Measurements from ENCODE around the gene ANO4.
"Not testable (repeated sequence)": the region's sequence is repeated elsewhere in the genome, so short reads cannot be mapped to it uniquely, and the experiment has no call there.

The ANO4 gene

DNA sequence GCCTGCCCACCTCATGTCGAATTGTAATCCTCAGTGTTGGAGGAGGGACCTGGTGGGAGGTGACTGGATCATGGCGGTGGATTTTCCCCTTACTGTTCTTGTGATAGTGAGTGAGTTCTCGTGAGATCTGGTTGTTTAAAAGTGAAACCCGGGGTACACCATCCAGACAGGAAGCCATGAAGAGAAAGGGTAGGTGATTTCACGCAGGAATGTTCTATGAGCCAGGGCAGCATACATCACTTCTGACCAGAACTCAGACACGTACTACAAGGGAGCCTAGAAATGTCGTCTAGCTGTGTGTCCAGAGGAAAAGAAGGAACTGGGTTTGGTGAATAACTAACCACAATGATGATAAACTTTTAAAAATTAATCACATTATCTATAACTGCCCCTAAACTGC lies 80.6 kb downstream of the ANO4 start:
- no peak for DNase-seq (ENCODE audit: low read depth)

DNA sequence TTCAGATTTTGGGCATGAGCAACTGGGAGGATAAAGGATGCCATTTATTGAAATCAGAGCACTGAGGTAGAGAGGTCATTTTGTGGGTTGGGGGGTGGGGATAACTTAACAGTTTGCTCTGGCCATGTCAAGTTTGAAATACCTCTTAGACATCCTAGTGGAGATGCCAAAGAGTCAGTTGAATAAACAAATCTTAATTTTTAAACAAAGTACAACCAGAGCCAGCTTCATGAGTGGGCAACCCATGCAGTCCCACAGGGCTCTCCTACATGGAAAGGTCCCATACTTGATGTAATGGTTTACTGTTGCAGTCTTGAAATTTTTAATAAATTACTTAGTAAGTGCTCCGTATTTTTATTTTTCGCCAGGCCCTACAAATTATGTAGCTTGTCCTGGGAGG lies 81.2 kb downstream of the ANO4 start:
- DNase-seq (ENCODE audit: low read depth): no peak

DNA sequence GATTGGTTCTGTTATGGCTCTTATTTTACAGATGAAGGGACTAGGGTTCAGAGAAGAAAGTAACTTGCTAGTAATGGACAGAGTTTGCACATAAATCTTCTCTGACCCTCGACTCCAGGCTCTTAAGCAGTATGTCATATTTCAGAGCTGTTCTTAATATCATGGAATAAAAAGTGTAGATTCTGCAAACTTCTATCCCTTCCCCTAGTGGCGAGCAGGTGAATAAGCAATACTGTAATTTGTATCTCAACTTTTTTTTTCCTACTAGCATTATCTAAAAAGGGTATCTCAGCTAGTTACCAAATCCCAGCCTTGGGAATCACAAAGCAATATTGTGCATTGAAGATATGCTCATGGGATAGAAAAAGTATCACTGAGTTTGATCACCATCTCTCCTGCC lies 83.2 kb downstream of the ANO4 start:
- peak; percentile 14 for DNase-seq (ENCODE audit: low read depth)

DNA sequence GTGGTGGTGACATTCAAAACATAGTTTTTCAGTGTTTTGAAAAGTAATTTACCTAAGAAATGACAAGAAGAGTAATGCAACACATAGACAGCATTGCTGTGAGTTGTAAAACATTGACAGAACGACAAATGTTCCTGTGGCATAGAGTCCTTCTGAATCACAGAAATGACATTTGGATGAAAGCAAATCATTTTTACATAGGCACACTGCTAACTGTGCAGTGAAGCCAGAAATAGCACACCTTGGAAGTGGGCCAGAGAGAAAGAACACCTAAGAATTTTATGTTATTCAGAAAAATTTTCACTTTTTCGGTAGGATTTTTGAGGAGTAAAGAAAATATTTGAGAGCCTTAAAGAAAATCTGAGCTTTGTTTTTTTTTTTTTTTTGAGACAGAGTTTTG lies 100.6 kb downstream of the ANO4 start:
- DNase-seq (ENCODE audit: low read depth): no peak

DNA sequence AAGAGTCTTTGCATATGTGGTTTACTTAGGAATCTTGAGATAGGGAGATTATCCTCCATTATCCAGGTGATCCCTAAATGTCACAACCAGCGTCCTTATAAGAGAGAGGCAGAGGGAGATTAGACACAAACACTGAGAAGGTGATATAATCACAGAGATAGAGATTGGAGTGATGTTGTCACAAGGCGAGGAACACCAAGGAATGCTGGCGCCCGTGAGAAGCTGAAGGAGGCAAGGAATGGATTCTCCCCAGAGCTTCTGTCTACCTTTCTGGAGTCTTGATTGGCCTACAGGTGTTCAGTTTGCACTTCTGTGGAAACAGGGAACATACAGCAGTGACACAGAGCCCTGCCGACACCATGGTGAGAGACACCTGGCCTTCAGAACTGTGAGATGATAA lies 101.6 kb downstream of the ANO4 start:
- DNase-seq (ENCODE audit: low read depth): no peak

DNA sequence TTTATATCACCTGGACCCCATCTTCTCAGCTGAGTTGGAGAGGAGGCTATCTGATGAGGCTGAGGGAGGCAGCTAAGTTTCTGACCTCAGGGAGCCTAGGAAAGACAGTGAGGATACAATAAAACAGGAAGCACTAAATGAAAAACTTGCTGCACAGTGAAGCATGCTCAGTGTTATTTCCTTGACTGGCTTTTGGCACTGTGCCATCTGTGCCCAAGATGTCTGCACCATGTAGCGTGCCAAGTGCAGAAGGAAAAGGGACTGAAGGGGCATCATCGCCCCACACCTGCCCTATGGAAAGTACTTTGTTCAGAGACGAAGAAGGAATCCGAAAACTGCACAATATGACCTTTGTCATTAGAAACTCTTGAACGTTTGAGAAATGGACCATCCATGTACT lies 102.7 kb downstream of the ANO4 start:
- no peak for DNase-seq (ENCODE audit: low read depth)

DNA sequence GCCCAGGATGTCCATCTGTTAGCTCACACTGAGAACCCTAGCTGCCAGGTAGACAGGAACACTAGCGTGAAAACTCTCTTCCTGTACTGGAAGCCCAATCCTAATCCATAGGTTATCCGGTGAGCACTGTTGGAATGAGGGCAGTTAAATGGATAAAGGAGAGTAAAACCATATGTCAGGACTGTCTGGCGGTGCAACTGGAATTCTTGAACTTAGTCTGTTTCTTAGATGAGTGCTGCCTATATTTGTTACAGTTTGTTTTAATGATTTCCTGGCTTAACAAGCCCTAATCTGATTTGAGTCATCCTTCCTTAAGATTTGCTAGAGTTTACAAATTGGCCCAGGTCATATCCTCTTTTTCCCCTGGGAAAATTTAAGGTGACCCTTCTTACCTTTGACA lies 104.7 kb downstream of the ANO4 start:
- DNase-seq (ENCODE audit: low read depth): peak; percentile 14

DNA sequence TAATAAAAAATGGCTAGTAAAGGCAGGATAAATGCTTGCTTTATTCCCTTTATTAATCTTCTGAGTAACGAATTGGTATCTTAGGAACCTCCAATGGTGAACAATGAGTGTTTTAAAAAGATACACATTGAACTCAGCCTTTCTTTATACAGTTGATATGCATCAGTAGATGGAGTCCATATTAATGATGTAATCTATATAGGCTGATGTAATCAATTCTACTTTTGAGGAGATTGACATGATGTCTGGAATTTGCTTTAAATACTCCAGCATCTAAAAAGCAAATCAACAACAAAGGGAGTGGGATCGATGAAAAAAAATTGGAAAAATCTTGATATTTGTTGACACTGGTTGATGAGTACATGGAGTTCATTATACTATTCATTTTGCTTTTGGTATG lies 106.2 kb downstream of the ANO4 start:
- no peak for DNase-seq (ENCODE audit: low read depth)

DNA sequence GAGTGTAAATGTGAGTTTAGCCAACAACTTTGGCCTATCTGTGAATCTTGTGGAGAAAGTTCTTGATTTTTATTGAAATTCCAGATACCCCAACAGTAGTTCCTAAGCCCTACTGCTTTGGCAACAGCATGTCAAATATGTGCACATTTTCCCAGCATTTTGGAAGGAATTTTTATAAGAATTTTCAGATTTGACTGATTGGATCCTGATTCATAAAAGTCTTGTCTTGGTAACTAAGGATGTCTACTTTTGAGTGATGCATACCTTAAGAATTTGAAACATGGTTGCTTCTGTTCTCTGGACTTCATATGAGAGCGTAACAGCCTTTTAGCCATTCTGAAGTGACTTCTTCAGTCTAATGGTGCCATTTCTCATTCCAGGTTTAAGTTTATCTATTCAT lies 106.7 kb downstream of the ANO4 start:
- DNase-seq (ENCODE audit: low read depth): peak; percentile 30

DNA sequence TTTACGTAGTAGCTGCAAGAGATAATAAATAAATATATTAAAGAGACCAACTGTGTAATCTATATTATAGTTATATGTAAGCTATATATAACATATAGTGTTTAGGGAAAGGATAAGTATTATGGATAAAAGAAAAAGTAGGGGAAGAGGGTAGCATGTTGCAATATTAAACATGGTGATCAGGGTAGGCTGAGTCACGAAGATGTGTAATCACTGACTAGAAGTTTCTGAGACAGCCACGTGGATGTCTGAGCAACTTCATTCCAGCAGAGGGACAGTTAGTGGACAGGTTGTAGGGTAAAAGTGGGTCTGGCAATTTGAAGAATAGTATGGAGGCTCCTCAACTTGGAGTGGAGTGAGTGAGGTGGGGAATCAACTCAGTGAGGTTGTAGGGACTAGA lies 109.7 kb downstream of the ANO4 start:
- DNase-seq (ENCODE audit: low read depth): peak; percentile 57

DNA sequence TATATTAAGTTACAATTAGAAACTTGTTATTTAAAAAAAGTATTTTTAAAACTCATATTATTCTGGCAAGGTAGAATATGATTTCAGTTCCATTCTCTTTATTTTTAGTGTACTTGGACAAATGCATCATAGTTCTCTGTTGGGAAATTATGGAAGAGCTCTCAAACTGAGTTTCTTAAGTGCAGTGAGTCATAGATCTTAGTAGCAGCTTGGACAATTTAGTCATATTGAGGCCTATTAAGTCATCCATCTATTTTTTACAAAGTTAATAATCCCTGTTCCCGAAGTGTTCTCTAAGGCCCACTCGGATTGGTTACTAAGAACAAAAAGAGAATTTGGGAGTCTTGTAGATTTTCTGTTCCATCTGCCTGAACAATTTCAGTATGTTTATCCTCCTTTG lies 113.9 kb downstream of the ANO4 start:
- peak; percentile 87 for DNase-seq (ENCODE audit: low read depth)

DNA sequence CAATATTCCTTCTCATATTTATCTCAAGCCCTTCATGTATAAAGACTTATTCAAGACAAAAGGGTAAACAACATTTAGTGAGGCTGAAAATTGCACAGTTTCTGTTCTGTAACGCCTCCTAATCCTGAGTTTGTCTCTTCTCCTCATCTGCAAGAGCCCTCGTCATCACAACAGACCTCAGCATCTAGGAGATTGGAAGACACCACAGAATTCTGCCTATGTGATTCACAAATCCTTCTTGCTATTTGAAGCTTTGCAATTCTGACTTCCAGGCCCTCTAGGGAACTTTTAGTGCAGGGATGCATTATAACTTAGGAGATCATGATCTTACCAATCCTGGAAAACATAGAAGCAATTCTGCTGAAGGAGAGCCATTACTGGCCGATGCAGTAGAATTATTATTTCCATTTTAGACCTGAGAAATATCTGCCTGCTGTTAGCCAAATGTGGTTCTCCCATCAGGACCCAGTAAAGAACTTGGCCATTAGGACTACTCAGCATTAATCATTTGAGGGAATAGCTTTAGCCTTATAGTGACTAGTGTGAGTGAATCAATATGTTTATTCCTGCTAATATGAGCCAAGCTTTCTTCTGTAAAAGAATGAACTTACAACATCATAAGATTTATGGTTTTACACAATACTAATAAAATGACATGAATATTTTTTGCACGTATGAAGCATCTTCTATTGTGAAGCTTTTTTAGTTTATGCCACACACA lies 119.5 kb downstream of the ANO4 start:
- DNase-seq (ENCODE audit: low read depth): no peak

DNA sequence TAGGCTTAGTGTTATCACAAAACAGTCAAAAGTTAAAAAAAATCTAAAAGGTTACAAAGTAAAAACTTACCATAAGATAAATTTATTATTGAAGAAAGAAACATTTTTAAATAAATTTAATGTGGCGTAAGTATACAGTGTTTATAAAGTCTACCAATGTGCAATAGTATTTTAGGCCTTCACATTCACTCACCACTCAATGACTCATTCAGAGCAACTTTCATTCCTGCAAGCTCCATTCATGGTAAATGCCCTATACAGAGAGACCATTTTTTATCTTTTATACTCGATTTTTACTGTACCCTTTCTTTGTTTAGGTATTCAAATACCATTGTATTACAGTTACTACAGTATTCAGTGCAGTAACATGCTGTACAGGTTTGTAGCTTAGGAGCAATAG lies 124.5 kb downstream of the ANO4 start:
- DNase-seq (ENCODE audit: low read depth): peak; percentile 45

DNA sequence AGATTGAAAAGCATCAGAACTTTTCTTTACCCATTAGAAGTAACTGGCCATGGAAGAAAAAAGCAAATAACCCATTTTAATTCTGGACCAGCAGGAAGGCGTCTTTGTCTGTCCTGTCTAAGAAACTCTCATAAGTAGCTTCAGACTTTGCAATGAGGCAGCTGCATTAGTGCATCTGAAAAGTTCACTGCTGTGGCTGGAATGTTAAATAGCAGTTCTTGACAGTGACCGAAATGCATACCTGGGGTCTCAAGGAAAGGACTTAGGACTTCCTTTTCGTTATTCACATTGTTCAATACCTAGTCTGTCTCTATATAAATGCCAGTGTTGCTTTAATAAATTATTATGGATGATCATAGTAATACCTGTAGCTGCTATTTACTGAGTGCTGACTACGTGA lies 125.9 kb downstream of the ANO4 start:
- no peak for DNase-seq (ENCODE audit: low read depth)

DNA sequence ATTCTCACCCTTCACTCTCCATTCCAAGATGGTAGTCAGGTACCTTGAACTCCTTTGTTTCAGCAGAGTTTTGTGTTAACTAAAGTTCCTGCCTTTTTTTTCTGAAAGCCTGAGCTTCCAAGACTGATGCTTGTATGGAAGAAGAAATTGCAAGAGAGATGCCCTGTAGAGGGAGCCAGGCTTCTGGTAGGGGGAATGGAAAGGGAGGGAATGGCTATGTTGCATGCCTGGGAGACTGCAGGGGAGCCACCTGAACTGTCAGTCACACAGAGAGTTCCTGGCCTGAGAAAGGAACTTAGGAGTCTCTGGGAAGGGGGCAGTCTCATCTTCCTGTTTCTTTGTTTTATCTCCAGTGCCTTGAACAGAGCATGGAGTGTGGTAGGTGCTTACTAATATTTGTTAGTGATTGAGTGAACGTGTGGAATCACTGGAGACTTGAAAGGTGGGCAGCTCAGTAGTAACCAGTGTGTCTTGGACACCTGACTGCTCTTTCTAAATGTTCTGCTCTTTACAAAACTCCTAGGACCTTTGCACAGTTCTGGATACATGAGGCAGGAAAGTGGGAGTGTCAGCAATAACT lies 132.2 kb downstream of the ANO4 start:
- DNase-seq (ENCODE audit: low read depth): peak; percentile 24

DNA sequence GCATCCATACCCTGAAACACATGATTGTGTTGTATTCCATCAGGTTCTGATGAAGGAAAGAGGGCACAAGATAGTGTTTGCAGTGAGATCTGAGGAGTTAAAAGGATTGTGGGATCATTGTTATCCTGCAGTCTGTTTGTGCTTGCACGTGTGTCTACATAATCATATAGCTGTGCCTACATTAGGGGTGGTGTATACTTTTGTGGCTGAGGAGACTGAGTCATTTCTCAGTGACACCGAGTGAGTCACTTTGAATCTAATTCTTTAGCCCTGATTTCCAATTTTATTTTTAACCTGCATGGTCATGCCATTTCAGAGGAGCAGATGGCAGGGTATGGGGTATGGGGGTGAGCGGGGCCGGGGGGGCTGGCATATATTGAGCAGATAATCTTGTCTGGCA lies 133.2 kb downstream of the ANO4 start:
- DNase-seq (ENCODE audit: low read depth): peak; percentile 58

DNA sequence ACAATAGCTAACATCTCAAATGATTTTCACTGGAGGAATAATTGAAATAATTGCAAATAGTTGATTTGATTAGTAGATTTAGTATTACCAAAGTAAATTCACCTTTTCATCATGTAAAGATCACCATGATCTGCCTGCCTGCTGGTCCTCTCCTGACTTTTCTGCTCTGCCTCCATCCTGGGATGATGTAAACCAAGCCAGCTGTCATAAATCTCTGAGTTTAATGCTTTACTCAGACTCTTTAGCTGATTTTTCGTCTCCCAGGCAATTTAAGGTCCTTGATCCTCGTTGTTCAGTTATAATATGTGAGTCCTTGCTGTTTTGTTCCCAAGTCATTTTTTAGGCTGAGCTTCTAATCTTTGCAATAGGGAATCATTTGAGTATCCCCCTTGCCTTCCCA lies 138.0 kb downstream of the ANO4 start:
- DNase-seq (ENCODE audit: low read depth): no peak

DNA sequence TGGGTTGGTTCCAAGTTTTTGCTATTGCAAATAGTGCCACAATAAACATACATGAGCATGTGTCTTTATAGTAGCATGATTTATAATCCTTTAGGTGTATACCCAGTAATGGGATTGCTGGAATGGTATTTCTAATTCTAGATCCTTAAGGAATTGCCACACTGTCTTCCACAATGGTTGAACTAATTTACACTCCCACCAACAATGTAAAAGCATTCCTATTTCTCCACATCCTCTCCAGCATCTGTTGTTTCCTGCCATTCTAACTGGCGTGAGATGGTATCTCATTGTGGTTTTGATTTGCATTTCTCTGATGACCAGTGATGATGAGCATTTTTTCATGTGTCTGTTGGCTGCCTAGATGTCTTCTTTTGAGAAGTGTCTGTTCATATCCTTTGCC lies 139.0 kb downstream of the ANO4 start:
- not testable (repeated sequence) for DNase-seq (ENCODE audit: low read depth)

DNA sequence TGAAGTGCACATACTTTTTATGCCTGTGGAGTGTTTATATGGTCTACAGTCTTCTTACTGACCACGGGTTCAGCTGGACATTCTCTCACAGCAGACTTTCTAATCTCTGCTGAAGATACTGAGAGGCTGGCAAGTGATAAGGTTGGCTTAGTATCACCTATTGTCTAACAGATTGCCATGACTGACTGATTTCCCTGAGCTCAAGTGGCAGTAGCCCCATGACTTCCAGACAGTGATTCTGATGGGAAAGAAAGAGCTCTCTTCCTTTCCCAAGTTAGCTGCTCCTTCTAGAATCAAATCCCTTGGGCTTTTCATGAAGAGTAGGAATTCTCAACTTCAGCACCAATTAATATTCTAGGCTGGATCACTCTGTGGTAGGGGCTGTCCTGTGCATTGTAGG lies 141.4 kb downstream of the ANO4 start:
- no peak for DNase-seq (ENCODE audit: low read depth)

DNA sequence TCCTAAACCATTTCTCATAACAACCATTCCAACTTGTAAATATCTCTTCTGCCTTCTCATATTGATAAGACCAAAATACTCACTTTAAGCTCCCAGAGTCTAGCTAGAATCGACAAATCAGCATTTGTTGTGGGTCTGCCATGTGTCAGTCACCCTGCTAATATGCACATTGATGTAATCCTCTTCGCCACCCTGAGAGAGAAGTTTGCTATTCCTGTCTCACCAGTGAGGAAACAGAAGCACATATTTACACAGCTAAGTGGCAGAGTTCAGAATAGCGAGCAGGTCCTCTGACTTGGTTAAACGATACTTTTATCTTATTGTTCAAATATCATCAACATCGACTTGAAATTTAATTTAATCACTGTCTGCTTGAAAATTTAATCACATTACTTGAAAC lies 142.1 kb downstream of the ANO4 start:
- DNase-seq (ENCODE audit: low read depth): no peak

DNA sequence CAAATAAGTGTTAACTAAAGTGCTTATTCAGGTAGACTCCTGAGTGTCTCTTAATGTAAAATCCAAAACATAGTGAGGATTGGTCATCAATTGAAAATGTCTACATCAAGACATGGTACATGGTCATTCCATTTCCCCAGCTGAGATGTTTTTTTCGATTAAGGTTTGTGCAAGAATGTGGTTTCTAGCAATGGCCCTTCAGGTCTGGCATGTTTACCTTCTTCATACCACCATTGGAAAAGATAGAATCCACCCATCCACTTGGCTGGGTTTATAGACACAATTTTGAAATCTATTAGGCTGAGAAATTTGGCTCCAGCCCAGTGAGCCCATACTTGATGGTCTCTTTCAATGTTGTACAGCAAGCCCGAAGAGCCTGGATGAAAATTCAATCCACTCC lies 145.9 kb downstream of the ANO4 start:
- DNase-seq (ENCODE audit: low read depth): no peak

DNA sequence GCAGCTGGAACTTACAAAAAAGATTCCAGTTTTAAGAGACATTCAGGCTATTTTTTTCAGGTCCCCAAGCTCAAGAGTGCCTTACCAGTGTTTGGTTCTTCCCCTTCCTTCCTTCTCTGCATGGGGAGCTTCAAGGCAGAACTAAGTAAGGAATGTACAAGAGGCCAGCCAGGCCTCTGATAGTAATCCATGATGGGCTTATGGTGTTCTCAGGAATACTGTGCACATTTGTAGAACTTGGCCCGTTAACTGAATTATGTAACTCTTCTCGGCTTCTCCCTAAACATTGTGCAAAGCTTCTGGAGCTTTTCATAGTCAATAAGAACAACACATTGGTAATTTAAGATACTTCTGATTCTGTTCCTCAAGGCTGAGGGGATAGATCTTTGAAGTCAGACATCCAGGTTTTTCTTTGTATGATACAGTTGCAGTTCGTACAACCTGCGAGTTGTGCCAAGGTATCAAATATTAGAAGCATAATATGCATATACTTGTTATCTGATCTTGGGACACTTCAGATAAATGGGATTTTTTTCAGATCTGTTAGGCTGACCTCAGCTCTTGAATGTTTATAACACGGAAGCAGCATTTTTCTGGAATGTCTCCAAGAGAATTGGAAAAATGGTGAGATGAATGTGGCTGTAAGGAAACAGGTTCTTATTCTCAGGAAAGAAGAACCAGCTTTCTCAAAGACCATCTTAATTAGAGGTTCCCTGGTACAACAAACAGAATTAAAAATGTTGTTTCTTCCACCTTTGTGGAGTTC lies 148.6 kb downstream of the ANO4 start:
- DNase-seq (ENCODE audit: low read depth): peak; percentile 44

DNA sequence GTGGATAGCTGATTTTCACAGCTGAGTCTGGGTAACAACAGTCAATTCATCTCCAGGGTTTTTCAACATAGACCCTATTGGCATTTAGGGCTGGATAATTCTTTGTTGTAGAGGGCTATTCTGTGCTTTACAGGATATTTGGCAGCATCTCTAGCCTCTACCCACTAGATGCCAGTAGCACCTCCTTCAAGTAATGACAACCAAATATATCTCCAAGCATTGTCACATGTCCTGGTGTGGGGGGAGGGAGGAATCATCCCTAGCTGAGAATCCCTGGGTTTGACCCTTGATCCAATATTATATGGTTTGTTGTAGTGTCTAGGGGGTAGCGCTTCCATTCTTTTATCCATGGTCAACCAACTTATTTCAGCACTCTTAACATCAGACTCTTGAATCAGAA lies 157.2 kb downstream of the ANO4 start:
- DNase-seq (ENCODE audit: low read depth): no peak

DNA sequence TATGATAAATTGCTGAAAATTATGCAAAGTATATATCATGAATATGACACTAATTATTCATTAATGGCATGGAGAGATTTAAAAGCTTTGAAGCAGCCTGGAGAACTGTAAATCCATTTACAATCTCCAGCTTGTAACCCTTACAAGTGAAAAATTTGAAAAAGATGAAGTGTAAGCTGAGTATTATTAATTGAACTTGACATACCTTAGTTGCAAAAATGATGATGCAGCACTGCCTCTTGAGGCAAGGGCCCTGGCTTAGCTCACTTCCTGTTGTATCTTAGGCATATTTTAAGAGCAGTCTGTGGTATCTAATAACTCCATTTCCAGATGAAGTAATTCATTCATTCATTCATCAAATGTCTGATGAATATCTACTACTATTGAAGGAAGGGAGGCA lies 158.6 kb downstream of the ANO4 start:
- peak; percentile 52 for DNase-seq (ENCODE audit: low read depth)

Measured in iris pigment epithelial cell (primary cell).